Panc1 (cell line): Measurements from ENCODE around the gene SETD5.

Experiments
- TCF7L2 ChIP-seq: IDR thresholded peaks from 2 replicates; pipeline ENCODE4 v1.6.1; 2011; ENCODE audit warnings: mild to moderate bottlenecking, low read depth, low read length, inconsistent platforms
- TF ChIP-seq, protein P1 (sequence below): fragments of 450-650 bp; IDR thresholded peaks from 2 replicates; pipeline ENCODE4 v1.5.1; 2017; ENCODE audit warnings: mild to moderate bottlenecking

DNA sequence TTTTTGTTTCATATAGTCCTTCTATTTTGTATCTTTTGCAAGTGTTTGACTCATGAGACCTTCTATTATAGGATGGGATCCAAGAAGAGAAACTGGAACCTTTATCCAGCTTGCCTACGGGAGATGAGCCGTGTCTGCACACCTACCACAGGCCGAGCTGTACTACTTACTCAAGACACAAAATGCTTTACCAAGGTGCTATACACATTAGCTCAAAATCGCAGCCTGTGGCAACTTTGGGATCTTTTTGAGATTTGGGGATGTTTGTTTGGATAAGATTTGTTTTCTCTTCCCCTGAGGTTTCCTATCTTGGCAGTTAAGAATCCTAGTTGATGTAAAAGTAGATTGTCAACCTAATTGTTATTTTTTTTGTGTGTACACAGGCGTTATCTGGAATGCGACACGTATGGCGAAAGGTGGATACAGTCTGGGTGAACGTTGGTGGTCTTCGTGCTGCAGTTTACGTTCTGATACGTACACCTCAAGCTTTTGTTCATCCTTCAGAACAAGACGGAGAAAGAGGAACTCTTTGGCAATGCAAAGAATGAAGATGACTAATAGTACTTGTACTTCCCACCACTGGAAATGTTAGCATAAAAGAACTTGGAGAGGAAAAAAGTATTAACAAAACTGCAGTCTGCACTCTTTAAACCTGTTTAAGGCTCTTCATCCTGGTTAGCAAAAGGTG, 13.1 kb upstream of the SETD5 start:
- TF ChIP-seq TCF7L2, result no peak
- TF ChIP-seq, protein P1, sequence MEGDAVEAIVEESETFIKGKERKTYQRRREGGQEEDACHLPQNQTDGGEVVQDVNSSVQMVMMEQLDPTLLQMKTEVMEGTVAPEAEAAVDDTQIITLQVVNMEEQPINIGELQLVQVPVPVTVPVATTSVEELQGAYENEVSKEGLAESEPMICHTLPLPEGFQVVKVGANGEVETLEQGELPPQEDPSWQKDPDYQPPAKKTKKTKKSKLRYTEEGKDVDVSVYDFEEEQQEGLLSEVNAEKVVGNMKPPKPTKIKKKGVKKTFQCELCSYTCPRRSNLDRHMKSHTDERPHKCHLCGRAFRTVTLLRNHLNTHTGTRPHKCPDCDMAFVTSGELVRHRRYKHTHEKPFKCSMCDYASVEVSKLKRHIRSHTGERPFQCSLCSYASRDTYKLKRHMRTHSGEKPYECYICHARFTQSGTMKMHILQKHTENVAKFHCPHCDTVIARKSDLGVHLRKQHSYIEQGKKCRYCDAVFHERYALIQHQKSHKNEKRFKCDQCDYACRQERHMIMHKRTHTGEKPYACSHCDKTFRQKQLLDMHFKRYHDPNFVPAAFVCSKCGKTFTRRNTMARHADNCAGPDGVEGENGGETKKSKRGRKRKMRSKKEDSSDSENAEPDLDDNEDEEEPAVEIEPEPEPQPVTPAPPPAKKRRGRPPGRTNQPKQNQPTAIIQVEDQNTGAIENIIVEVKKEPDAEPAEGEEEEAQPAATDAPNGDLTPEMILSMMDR, result no peak
